ENCODE results near the gene BCAS4.

DNA sequence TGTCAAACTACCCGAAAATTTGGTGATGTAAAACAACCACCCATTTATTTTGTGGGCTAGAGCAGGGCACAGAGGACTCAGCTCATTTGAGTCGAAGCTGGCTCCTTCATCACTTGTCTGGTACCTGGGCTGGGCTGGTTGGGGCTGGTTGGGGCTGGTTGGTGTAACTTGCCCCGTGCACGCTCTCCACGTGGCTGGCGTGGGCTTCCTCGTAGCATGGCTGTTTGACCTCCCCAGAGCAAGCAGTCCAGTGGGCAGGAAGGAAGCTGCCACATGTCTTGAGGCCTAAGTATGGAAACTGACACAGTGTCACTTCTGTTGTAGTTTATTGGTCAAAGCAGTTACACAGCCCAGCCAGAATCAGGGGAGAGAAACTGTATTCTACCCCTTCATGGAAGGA, 27.1 kb downstream of the BCAS4 start:
- TF ChIP-seq, protein P1, sequence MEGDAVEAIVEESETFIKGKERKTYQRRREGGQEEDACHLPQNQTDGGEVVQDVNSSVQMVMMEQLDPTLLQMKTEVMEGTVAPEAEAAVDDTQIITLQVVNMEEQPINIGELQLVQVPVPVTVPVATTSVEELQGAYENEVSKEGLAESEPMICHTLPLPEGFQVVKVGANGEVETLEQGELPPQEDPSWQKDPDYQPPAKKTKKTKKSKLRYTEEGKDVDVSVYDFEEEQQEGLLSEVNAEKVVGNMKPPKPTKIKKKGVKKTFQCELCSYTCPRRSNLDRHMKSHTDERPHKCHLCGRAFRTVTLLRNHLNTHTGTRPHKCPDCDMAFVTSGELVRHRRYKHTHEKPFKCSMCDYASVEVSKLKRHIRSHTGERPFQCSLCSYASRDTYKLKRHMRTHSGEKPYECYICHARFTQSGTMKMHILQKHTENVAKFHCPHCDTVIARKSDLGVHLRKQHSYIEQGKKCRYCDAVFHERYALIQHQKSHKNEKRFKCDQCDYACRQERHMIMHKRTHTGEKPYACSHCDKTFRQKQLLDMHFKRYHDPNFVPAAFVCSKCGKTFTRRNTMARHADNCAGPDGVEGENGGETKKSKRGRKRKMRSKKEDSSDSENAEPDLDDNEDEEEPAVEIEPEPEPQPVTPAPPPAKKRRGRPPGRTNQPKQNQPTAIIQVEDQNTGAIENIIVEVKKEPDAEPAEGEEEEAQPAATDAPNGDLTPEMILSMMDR (conservative IDR thresholded peaks at IDR 0.05): no peak
- TF ChIP-seq ZFX (IDR thresholded peaks at IDR 0.05): no peak
